WI38 (cell line): ENCODE results near the gene TDRD15.

Source experiments
- H3K4me3 ChIP-seq: 2 replicates; pipeline ENCODE4 v1.5.1; 2011; ENCODE audit warnings: low read depth, mild to moderate bottlenecking, control low read depth, low read length
- CTCF ChIP-seq: IDR thresholded peaks from 2 replicates; pipeline ENCODE4 v1.5.1; 2012; ENCODE audit warnings: low read depth, mild to moderate bottlenecking, control low read depth, low read length

The TDRD15 gene

GRCh38 chr2:21104030-21104660 lies 19.6 kb upstream of the TDRD15 start:
- no peak for TF ChIP-seq CTCF
- H3K4me3 ChIP-seq = no peak overlapping the region

GRCh38 chr2:21111012-21111411 lies 12.8 kb upstream of the TDRD15 start:
- TF ChIP-seq CTCF = no peak
- no peak overlapping the region for H3K4me3 ChIP-seq

- no peak overlapping the region for H3K4me3 ChIP-seq
- TF ChIP-seq CTCF = no peak
Observed at GRCh38 chr2:21117688-21118087, 6.1 kb upstream of the TDRD15 start.

GRCh38 chr2:21118302-21118920 lies 5.4 kb upstream of the TDRD15 start:
- no peak for TF ChIP-seq CTCF
- H3K4me3 ChIP-seq = no peak overlapping the region

- no peak for TF ChIP-seq CTCF
- no peak overlapping the region for H3K4me3 ChIP-seq
Observed at GRCh38 chr2:21131861-21132260, 8.1 kb downstream of the TDRD15 start.

GRCh38 chr2:21135585-21135984 lies 11.8 kb downstream of the TDRD15 start:
- H3K4me3 ChIP-seq = no peak overlapping the region
- TF ChIP-seq CTCF = no peak

GRCh38 chr2:21142149-21142548 lies 18.4 kb downstream of the TDRD15 start:
- TF ChIP-seq CTCF = no peak
- no peak overlapping the region for H3K4me3 ChIP-seq
